GM23248 (cell line): Measurements from ENCODE around the gene MTA2. TPM values are rescaled to one million over a fixed set of nuclear protein-coding genes. Genes with fewer than 3 reads are reported as not detected.

Experiments
- DNase-seq: peaks from one replicate; pipeline ENCODE4 v3.0.0-alpha.2; 2015
- H2AFZ ChIP-seq: fragments of 200-600 bp; sonication (generic); 2 replicates; pipeline ENCODE4 v1.6.1; 2016; ENCODE audit warnings: antibody characterized with exemption
- H3F3A ChIP-seq: fragments of 200-600 bp; sonication (generic); 2 replicates; pipeline ENCODE4 v1.6.1; 2016; ENCODE audit warnings: mild to moderate bottlenecking, antibody characterized with exemption, mixed run types; ENCODE audit not compliant: insufficient read depth
- H3K27ac ChIP-seq: fragments of 200-600 bp; sonication (generic); 2 replicates; pipeline ENCODE4 v1.5.1; 2016; ENCODE audit warnings: mild to moderate bottlenecking
- H3K27me3 ChIP-seq: fragments of 200-600 bp; sonication (generic); replicated peaks from 2 replicates; pipeline ENCODE4 v1.6.1; 2016; ENCODE audit warnings: mild to moderate bottlenecking; ENCODE audit not compliant: insufficient read depth
- H3K36me3 ChIP-seq: fragments of 200-600 bp; sonication (generic); 2 replicates; pipeline ENCODE4 v1.6.1; 2016; ENCODE audit warnings: low read depth, mild to moderate bottlenecking
- H3K4me1 ChIP-seq: fragments of 200-600 bp; sonication (generic); 2 replicates; pipeline ENCODE4 v1.6.1; 2016; ENCODE audit warnings: mild to moderate bottlenecking; ENCODE audit not compliant: insufficient read depth
- H3K4me2 ChIP-seq: fragments of 200-600 bp; sonication (generic); one replicate; pipeline ENCODE4 v1.6.1; 2016; ENCODE audit warnings: mild to moderate bottlenecking; ENCODE audit not compliant: unreplicated experiment
- H3K4me3 ChIP-seq: fragments of 200-600 bp; sonication (generic); 2 replicates; pipeline ENCODE4 v1.5.1; 2016; ENCODE audit warnings: mild to moderate bottlenecking
- H3K79me2 ChIP-seq: fragments of 200-600 bp; sonication (generic); 2 replicates; pipeline ENCODE4 v1.6.1; 2016; ENCODE audit warnings: mild to moderate bottlenecking; ENCODE audit not compliant: insufficient read depth
- H3K9ac ChIP-seq: fragments of 200-600 bp; sonication (generic); 2 replicates; pipeline ENCODE4 v1.6.1; 2016; ENCODE audit warnings: mild to moderate bottlenecking
- H3K9me2 ChIP-seq: fragments of 200-600 bp; sonication (generic); 2 replicates; pipeline ENCODE4 v1.6.1; 2016; ENCODE audit warnings: mixed run types, mild to moderate bottlenecking, moderate library complexity; ENCODE audit not compliant: insufficient read depth
- H3K9me3 ChIP-seq: fragments of 200-600 bp; sonication (generic); one replicate; pipeline ENCODE4 v1.6.1; 2017; ENCODE audit warnings: low read depth
- H4K20me1 ChIP-seq: fragments of 200-600 bp; sonication (generic); 2 replicates; pipeline ENCODE4 v1.6.0; 2016; ENCODE audit not compliant: insufficient read depth
- EZH2 ChIP-seq: fragments of 200-600 bp; sonication (generic); IDR thresholded peaks from 2 replicates; pipeline ENCODE4 v1.6.1; 2018; ENCODE audit warnings: antibody characterized with exemption, mild to moderate bottlenecking; ENCODE audit not compliant: insufficient read depth, poor library complexity, severe bottlenecking
- EZH2phosphoT487 ChIP-seq: fragments of 200-600 bp; sonication (generic); IDR thresholded peaks from 2 replicates; pipeline ENCODE4 v1.6.1; 2018; ENCODE audit warnings: antibody characterized with exemption, moderate library complexity, mild to moderate bottlenecking, low read depth; ENCODE audit not compliant: insufficient read depth
- WGBS, 2 experiments: methylation state at CpG; one replicate each; pipeline ENCODE4 v1.1.6; 2015 to 2017; ENCODE audit warnings: low lambda C conversion rate in 2 of 2, low coverage in 1 of 2; ENCODE audit errors: missing lambda C conversion rate in 2 of 2; 5-methylcytosine and 5-hydroxymethylcytosine counted together
- in situ Hi-C: fragments of 300-500 bp; cut with MboI; formaldehyde crosslinking; loops from 2 replicates; pipeline ENCODE4 v1.15.0; 2020
- polyA plus RNA-seq: library from polyadenylated mRNA; unstranded; fragments of >200 nt; fragmentation: Nextera tagmentation; extraction: Ambion mirVana; gene quantifications from 2 replicates; pipeline ENCODE4 v1.2.1, GENCODE V29; 2016
- total RNA-seq: library from RNA; depleted of rRNA; stranded (reverse); fragments of >200 nt; shearing (Covaris generic); gene quantifications from 2 replicates; pipeline ENCODE4 v1.2.3, GENCODE V29; 2014

MTA2 gene
- total and polyA plus RNA-seq, 2 experiments from 2014 or later: 28.9 to 98.8 TPM

DNA sequence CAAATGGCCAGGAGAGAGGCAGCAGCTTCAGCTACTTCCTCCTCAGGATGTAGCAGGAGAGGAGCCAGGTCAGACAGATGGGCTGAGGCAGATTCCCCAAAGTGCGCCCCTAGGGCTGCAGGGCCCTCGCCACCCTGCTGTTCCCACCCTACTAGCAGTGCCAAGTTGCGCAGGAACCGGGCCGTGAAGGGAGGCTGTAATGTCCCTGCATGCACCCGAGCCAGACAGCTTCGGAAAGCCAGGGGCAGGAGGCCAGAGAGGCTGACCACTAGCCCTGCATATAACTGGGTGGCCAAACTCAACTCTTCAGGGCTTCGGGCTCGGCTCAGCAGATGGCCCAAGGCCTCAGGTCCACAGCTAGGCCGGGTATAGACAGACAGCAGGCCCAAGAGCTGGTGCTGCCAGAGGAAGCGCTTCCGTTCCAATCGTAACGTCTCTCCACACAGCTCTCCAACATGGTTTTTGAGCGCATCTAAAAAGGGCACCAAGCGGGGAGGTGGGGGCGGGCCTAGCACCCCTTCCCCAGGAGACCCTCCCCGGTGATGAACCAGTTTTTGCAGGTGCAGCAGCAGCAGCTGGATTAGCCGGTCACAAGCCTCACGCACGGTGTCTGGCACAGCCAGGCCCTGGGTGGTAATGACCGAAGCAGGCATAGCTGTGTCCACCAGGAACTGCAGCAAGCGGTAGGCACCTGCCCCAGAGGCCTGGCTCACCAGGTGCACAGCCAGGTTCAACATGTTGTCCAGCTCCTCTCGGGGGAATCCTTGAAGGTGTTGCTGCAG, 46.7 kb upstream of the MTA2 start:
- no peak for TF ChIP-seq EZH2phosphoT487
- TF ChIP-seq EZH2: no peak
- Histone ChIP-seq H3K79me2 (peaks cover 73% of the 10 kb centered on the region), H3K9me2 (no peaks in the 10 kb centered on the region), H3K36me3 (no peaks in the 10 kb centered on the region; the same call in 1 of the 2 replicates), H3K4me1 (peaks cover 25% of the 10 kb centered on the region), H3K27ac (no peak overlapping the region; the same call in 1 of the 2 replicates), H3K9ac (0 out of 2 replicates have a peak overlapping the region, but pooled peaks have one; percentile 13), H2AFZ (no peak overlapping the region), H3K27me3 (no peaks in the 10 kb centered on the region), H3K4me3 (no peak overlapping the region), H3F3A (peaks cover 10% of the 10 kb centered on the region; the same call in 1 of the 2 replicates), H3K9me3 (no peaks in the 10 kb centered on the region), H4K20me1 (no peaks in the 10 kb centered on the region), H3K4me2 (no peak overlapping the region)
- 85 to 87% methylated on average over 24 of the region's 24 CpGs for WGBS, 2 experiments
- no peak for DNase-seq
- in situ Hi-C loops: no loop called here

DNA sequence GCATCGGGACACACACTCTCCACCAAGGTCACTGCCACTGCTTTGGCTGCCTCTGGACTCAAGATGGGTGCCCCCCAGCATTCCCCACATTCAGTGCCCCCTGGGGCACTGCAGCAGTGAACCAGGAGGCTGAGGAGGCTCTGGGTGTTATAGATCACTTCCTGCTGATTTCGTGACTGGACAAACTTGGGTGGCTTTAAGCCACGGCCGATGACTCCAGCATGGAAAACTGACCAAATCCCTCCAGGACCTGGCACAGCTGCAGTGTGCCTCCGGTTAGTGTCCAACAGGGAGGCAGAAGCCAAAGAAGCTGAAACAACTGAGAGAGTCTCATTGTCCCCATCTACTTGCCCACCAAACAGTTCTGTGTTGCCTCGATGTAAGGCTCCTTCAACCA, 45.9 kb upstream of the MTA2 start:
- TF ChIP-seq EZH2 (no peak), EZH2phosphoT487 (no peak)
- in situ Hi-C loops: no loop called here
- H3F3A ChIP-seq: peaks cover 10% of the 10 kb centered on the region; the same call in 1 of the 2 replicates
- H3K27ac ChIP-seq: peak overlapping the region; percentile 73
- H3K4me2 ChIP-seq: no peak overlapping the region
- H3K4me1 ChIP-seq: peaks cover 25% of the 10 kb centered on the region
- no peak overlapping the region for H2AFZ ChIP-seq
- peaks cover 76% of the 10 kb centered on the region for H3K79me2 ChIP-seq
- no peak overlapping the region for H3K4me3 ChIP-seq
- no peaks in the 10 kb centered on the region for H3K27me3 ChIP-seq
- no peaks in the 10 kb centered on the region for H4K20me1 ChIP-seq
- 0 out of 2 replicates have a peak overlapping the region, but pooled peaks have one; percentile 13 for H3K9ac ChIP-seq
- no peaks in the 10 kb centered on the region for H3K9me3 ChIP-seq
- WGBS, 2 experiments: 33 to 41% methylated on average over 6 of the region's 6 CpGs
- peak; percentile 63 for DNase-seq
- peaks cover 5% of the 10 kb centered on the region for H3K36me3 ChIP-seq
- H3K9me2 ChIP-seq: no peaks in the 10 kb centered on the region

DNA sequence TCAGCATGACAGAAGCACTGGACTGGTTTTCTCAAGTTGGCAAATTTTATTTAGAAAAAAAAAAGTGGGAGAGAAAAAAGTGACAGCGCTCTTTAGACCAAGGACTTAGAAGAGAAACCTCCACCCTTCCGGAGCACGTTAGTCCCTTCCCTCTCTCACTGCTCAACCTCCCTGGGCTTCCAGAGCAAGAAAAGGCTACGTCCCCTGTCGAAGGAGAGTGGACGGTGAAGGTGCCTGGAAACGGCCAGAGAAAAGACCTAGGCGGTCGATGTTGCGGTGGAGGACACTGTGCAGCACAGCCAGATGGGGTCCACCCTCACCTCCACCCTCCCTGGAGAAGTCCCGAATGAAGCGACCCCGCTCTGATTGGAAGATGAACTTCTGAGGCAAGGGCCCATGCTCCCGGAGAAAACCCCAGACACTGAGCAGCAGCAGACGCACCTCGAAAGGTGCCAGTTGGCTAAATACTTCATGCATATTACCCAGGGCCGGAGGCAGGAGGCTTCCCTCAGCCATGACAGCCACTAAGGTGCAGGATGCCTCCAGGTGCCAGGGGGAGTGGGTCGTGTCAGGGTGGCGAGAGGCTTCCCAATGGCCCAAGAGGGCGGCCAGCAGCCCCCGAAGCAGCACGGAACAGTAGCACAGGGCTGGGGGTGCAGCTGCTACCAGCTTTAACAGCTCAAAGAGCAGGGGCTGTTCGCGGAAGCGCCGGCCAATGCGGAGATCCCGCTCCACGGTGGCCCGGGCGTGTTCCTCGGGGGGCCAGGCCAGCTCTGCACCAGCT, 45.4 kb upstream of the MTA2 start:
- Histone ChIP-seq H3K79me2 (peaks cover 76% of the 10 kb centered on the region), H2AFZ (no peak overlapping the region), H3K36me3 (peaks cover 7% of the 10 kb centered on the region), H3F3A (peaks cover 10% of the 10 kb centered on the region; the same call in 1 of the 2 replicates), H3K4me1 (peaks cover 21% of the 10 kb centered on the region), H3K4me3 (peak overlapping the region; percentile 32), H4K20me1 (no peaks in the 10 kb centered on the region), H3K9ac (peak overlapping the region; percentile 60), H3K27ac (peak overlapping the region; percentile 73), H3K4me2 (peak overlapping the region; percentile 64), H3K9me2 (no peaks in the 10 kb centered on the region), H3K9me3 (no peaks in the 10 kb centered on the region), H3K27me3 (no peaks in the 10 kb centered on the region)
- TF ChIP-seq EZH2phosphoT487 (no peak), EZH2 (no peak)
- WGBS, 2 experiments: 48 to 49% methylated on average over 32 of the region's 32 CpGs
- in situ Hi-C loops: no loop called here
- DNase-seq: no peak
